Osteocyte (in vitro differentiated cells): ENCODE measurements around the gene MYBPHL. TPM values are rescaled to one million over a fixed set of nuclear protein-coding genes. Genes with fewer than 3 reads are reported as not detected.

Experiments used
- DNase-seq: peaks from one replicate; pipeline ENCODE4 v3.0.0; 2021; ENCODE audit warnings: mixed read lengths; ENCODE audit not compliant: unreplicated experiment; ENCODE audit errors: extremely low spot score
- H3K27ac Mint-ChIP-seq: one replicate; pipeline ENCODE4 v1.8.0; 2021; ENCODE audit warnings: mild to moderate bottlenecking, mixed read lengths; ENCODE audit not compliant: unreplicated experiment
- H3K27me3 Mint-ChIP-seq: one replicate; pipeline ENCODE4 v1.8.0; 2021; ENCODE audit warnings: mixed read lengths; ENCODE audit not compliant: unreplicated experiment
- H3K36me3 Mint-ChIP-seq: one replicate; pipeline ENCODE4 v1.8.0; 2021; ENCODE audit warnings: mixed read lengths; ENCODE audit not compliant: unreplicated experiment
- H3K4me1 Mint-ChIP-seq: one replicate; pipeline ENCODE4 v1.8.0; 2021; ENCODE audit warnings: mixed read lengths; ENCODE audit not compliant: unreplicated experiment
- H3K4me3 Mint-ChIP-seq: one replicate; pipeline ENCODE4 v1.8.0; 2021; ENCODE audit warnings: mild to moderate bottlenecking, moderate library complexity, mixed read lengths; ENCODE audit not compliant: unreplicated experiment
- H3K9me3 Mint-ChIP-seq: one replicate; pipeline ENCODE4 v1.8.0; 2021; ENCODE audit warnings: mixed read lengths; ENCODE audit not compliant: unreplicated experiment
- total RNA-seq: library from RNA; stranded (reverse); gene quantifications from 2 replicates; pipeline ENCODE4 v1.2.1, GENCODE V29; 2021
- TF ChIP-seq, protein P1 (sequence below): fragments of 200-600 bp; sonication (generic); IDR thresholded peaks from 2 replicates; pipeline ENCODE4 v1.5.0; 2021; ENCODE audit warnings: antibody characterized with exemption, mild to moderate bottlenecking, moderate library complexity

Gene MYBPHL
- total RNA-seq, 1 donor from 2014 or later: not detected

DNA sequence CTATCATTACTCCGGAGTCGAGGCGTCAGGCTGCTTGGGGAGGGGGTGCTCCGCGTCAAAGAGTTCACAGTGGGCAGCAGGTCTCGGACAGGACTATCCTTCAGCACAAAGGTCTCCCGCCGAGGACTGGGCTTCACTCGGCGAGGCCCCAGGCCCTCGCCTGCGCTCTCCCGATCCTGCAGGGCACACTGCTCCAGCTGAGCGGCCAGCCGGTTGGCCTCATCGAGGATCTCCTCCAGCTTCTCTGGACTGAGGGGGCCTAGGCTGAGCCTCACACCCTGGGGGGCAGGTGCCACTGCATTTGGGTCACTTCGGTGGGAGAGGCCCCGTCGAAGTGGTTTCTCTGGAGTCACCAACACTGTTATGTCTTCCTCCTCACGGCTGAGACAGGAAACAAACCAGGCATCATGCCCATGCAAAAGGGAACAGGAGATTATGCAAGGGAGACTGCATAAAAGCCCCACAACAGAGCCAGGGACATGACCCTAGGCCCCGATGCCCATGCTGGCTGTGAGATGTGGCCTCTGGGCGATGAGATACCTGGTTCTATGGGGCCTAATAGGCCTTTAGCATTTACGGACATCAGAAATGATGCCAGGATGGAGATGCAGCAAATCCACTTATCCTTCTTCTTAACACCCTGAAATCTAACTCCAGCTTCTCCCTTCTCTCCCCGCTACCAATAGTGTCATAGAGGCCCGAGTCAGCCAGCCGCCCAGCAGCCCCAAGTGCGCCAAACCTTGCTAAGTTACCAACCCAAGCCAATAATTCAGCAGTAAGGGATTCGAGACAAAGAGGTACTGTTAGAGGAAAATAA lies 24.9 kb downstream of the MYBPHL start:
- Mint-ChIP-seq H3K36me3 (no peaks in the 10 kb centered on the region), H3K4me3 (peak overlapping the region; percentile 100), H3K9me3 (no peaks in the 10 kb centered on the region), H3K27me3 (no peaks in the 10 kb centered on the region), H3K27ac (peak overlapping the region; percentile 75), H3K4me1 (peaks cover 35% of the 10 kb centered on the region)
- TF ChIP-seq, protein P1, sequence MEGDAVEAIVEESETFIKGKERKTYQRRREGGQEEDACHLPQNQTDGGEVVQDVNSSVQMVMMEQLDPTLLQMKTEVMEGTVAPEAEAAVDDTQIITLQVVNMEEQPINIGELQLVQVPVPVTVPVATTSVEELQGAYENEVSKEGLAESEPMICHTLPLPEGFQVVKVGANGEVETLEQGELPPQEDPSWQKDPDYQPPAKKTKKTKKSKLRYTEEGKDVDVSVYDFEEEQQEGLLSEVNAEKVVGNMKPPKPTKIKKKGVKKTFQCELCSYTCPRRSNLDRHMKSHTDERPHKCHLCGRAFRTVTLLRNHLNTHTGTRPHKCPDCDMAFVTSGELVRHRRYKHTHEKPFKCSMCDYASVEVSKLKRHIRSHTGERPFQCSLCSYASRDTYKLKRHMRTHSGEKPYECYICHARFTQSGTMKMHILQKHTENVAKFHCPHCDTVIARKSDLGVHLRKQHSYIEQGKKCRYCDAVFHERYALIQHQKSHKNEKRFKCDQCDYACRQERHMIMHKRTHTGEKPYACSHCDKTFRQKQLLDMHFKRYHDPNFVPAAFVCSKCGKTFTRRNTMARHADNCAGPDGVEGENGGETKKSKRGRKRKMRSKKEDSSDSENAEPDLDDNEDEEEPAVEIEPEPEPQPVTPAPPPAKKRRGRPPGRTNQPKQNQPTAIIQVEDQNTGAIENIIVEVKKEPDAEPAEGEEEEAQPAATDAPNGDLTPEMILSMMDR: no peak
- DNase-seq: no peak

DNA sequence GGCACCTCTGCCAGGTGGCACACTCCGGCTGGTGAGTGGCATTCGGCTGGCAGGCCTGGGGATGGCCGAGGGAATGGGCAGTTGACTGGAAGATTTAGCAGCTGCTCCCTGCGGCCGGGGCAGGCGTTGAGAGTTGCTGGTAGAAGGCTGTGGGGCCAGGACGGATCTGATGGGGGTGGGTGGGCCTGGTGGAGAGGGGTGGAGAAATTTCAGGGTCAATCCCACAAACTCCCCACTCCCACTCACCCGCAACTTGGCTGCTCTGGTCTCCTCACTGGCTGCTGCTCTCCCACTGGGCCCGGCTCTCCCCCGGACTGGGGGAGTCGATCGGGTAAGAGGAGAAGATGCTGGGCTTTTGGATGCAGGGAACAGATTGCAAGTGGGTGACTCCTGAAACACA lies 25.9 kb downstream of the MYBPHL start:
- H3K4me3 Mint-ChIP-seq: no peak overlapping the region
- no peak overlapping the region for H3K27ac Mint-ChIP-seq
- TF ChIP-seq, protein P1: no peak
- no peaks in the 10 kb centered on the region for H3K36me3 Mint-ChIP-seq
- no peaks in the 10 kb centered on the region for H3K27me3 Mint-ChIP-seq
- no peak for DNase-seq
- H3K4me1 Mint-ChIP-seq: peaks cover 41% of the 10 kb centered on the region
- no peaks in the 10 kb centered on the region for H3K9me3 Mint-ChIP-seq

DNA sequence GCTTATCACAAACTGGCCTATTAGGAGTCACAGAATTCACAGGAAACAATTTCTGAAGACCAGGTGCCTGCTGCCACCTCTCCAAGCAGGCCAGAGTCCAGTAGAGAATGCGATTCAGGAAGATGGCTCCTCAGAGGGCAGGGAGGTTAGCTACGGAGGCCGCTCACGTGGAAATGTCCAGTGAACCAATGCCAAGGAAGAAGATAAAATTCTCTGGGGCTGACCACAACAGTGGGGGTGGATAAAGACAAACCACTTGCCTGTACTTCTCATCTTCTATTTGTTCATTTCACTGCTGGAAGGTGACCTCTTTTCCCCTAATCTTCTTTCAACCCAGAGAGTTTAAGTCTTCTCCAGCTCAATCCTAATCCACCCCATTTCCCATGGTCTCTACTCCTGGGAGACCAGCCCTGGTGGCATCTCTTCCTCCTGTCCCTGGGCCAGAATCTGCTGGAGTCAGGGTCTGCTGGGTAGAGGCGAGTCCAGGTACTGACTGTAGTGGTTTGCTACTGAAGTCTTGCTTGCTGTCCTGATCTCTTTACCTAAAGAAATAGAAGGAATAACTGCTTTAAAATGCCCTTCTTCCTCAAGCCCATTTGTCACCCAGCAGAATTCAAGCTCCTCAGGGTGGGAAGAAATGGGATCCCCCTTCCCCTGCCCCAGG lies 27.1 kb downstream of the MYBPHL start:
- TF ChIP-seq, protein P1: no peak
- Mint-ChIP-seq H3K36me3 (no peaks in the 10 kb centered on the region), H3K9me3 (no peaks in the 10 kb centered on the region), H3K4me3 (no peak overlapping the region), H3K27ac (no peak overlapping the region), H3K4me1 (peaks cover 52% of the 10 kb centered on the region), H3K27me3 (no peaks in the 10 kb centered on the region)
- no peak for DNase-seq

DNA sequence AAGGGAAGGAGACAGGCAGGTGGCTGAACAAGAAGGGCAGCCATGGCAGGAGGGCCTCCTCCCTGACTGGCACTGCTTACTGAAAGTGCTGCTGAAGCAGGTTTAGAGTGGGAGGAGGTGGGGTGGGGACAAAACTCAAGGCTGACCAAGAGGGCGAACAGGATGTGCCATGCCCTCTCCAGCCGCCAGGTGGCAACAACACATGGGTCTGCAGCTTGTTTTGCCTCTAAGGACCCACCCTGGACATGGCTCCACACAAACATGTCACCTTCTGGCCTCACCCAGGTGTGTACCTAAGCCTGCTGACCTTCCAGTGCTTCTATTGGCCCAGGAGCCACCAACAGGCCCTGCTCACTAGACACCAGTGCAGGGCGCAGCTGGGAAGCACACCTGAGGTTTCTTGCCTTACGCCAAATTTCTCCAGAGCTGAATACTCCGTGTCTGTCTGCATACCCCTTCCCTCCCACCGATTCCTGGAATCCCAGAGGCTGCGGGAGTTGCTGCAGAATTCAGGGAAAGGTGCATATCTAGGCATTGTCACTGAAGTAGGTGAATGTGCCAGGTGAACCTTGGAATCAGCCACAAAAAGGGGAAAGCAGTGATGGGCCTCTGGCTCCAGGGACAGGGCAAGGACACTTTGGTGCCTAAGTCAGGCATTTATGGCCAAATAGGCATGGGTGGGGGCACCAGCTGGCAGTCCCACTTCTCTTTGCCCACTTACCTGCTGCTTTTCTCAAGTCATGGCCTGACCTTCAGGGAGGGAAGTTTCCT lies 29.2 kb downstream of the MYBPHL start:
- peaks cover 52% of the 10 kb centered on the region for H3K4me1 Mint-ChIP-seq
- H3K36me3 Mint-ChIP-seq: no peaks in the 10 kb centered on the region
- DNase-seq: peak; percentile 88
- H3K4me3 Mint-ChIP-seq: no peak overlapping the region
- H3K27ac Mint-ChIP-seq: peak overlapping the region; percentile 84
- TF ChIP-seq, protein P1: peak; percentile 87
- no peaks in the 10 kb centered on the region for H3K27me3 Mint-ChIP-seq
- no peaks in the 10 kb centered on the region for H3K9me3 Mint-ChIP-seq
